ENCODE measurements around the gene TENM4. TPM values are rescaled to one million over a fixed set of nuclear protein-coding genes. Genes with fewer than 3 reads are reported as not detected.
A peak's percentile ranks its signal among the peaks of the same experiment; 100 is the strongest.

Gene TENM4
- total RNA-seq = 1 to 10 TPM in 6 of 9 donors, under 1 TPM in 3; 0.20 to 6.4 (median 1.4) TPM
- polyA plus RNA-seq = under 1 TPM; 0.08 to 0.71 TPM
- long read RNA-seq, donor 1 = 0 reads
- long read RNA-seq, donor 2, partial matches to known transcripts = 1 of 1 reads
- long read RNA-seq, donor 2, other reads (novel, unspliced or antisense) = 0 of 1 reads
- long read RNA-seq, donor 3 = 0 reads

- WGBS, 4 donors = 1 to 3% (median 2%) methylated on average over 37 to 74 of the region's 74 CpGs
- H3K4me1 ChIP-seq = peaks cover 0 to 50% (median 31%) of the 10 kb centered on the region in 12 donors
Observed at GRCh38 chr11:79440571-79441460, at the start of gene TENM4. TENM4 (minus strand) TSS chr11:79441030; CDS start chr11:79069944, 371,086 bp downstream.

GRCh38 chr11:79488286-79488685 is 47.5 kb upstream of the TENM4 start:
- Histone ChIP-seq H3K27me3 (peaks cover 0 to 1% (median 0%) of the 10 kb centered on the region in 9 donors), H3K4me3 (no peak overlapping the region), H3K4me1 (no peaks in the 10 kb centered on the region), H3K27ac (no peak overlapping the region), H3K36me3 (no peaks in the 10 kb centered on the region), H3K9me3 (no peaks in the 10 kb centered on the region)
- DNase-seq = no peak
- 63 to 76% (median 68%) methylated on average over 4 of the region's 4 CpGs for WGBS, 4 donors
- TF ChIP-seq CTCF (IDR thresholded peaks at IDR 0.05) = no peak
- TF ChIP-seq POLR2A (IDR thresholded peaks at IDR 0.05) = no peak
- ATAC-seq = no peak
- intact Hi-C loops (cut with DNase I) = loop anchor here in 1 of 10 donors (10.0 kb wide), 1 partner anchor 83 kb away; no protein-coding TSS in a partner anchor

More at GRCh38 chr11:79440571-79441460, at the start of gene TENM4:
- peak in 5 of 12 donors; percentile 24 to 49 (median 48) for TF ChIP-seq CTCF (IDR thresholded peaks at IDR 0.05)
- no peak for TF ChIP-seq POLR2A (IDR thresholded peaks at IDR 0.05)
- DNase-seq = peak; percentile 48 to 82 (median 65)
- peak within 1 kb of the TSS in 8 of 12 donors; percentile 37 to 68 (median 62) for H3K27ac ChIP-seq
- ATAC-seq = peak; percentile 34 to 68 (median 63)
- peaks cover 11 to 92% (median 49%) of the 10 kb centered on the region in 9 donors for H3K27me3 ChIP-seq
- peak within 1 kb of the TSS; percentile 36 to 72 (median 54) for H3K4me3 ChIP-seq
- peaks cover 0 to 8% (median 3%) of the 10 kb centered on the region in 12 donors for H3K9me3 ChIP-seq
- intact Hi-C loops (cut with DNase I) = no loop called here
- no peaks in the 10 kb centered on the region for H3K36me3 ChIP-seq

DNA sequence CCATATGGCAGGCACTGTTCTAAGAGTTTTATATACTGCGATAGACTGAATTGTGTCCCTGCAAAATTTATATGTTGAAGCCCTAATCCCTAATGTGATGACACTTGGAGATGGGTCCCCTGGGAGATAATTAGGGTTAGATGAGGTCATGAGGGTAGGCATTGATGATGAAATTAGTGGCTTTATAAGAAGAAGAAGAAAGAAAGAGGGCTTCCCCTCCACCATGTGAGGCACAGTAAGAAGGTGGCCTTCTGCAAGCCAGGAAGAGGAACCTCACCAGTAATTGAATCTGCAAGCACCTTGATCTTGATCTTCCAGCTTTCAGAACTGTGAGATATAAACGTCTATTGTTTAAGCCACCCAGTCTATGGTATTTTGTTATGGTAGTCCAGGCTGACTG is 46.6 kb upstream of the TENM4 start:
- TF ChIP-seq POLR2A (IDR thresholded peaks at IDR 0.05) (no peak), CTCF (IDR thresholded peaks at IDR 0.05) (no peak)
- Histone ChIP-seq H3K36me3 (no peaks in the 10 kb centered on the region), H3K9me3 (no peaks in the 10 kb centered on the region), H3K27me3 (no peaks in the 10 kb centered on the region), H3K4me1 (no peaks in the 10 kb centered on the region), H3K4me3 (no peak overlapping the region), H3K27ac (no peak overlapping the region)
- WGBS, 4 donors = 85 to 87% (median 86%) methylated on average over 2 of the region's 2 CpGs
- ATAC-seq = no peak
- no peak for DNase-seq
- intact Hi-C loops (cut with DNase I) = loop anchor here in 1 of 10 donors (10.0 kb wide), 1 partner anchor 83 kb away; no protein-coding TSS in a partner anchor

Measured in heart left ventricle (tissue), 16 donors.